ENCODE measurements around the gene MTFR1L. TPM values are rescaled to one million over a fixed set of nuclear protein-coding genes. Genes with fewer than 3 reads are reported as not detected.

MTFR1L gene
- total RNA-seq, 1 donor from 2014 or later, result 46.3 TPM

GRCh38 chr1:25816112-25816718, 3.5 kb upstream of the MTFR1L start:
- DNase-seq (ENCODE audit: low read depth), result no peak
- Histone ChIP-seq H3K36me3 (ENCODE audit: control insufficient read depth, insufficient read depth, low read length) (no peaks in the 10 kb centered on the region), H3K27me3 (ENCODE audit: control insufficient read depth, insufficient read depth, low read length) (no peaks in the 10 kb centered on the region), H3K4me3 (ENCODE audit: low read depth, low read length) (no peak overlapping the region)
- TF ChIP-seq CTCF (IDR thresholded peaks at IDR 0.05; ENCODE audit: insufficient read depth, low read length, poor library complexity, severe bottlenecking), result no peak

- Histone ChIP-seq H3K27me3 (ENCODE audit: control insufficient read depth, insufficient read depth, low read length) (no peaks in the 10 kb centered on the region), H3K36me3 (ENCODE audit: control insufficient read depth, insufficient read depth, low read length) (no peaks in the 10 kb centered on the region), H3K4me3 (ENCODE audit: low read depth, low read length) (no peak overlapping the region)
- DNase-seq (ENCODE audit: low read depth), result no peak
- peak; percentile 39 for TF ChIP-seq CTCF (IDR thresholded peaks at IDR 0.05; ENCODE audit: insufficient read depth, low read length, poor library complexity, severe bottlenecking)
Observed at GRCh38 chr1:25817840-25818501, 1.8 kb upstream of the MTFR1L start.

GRCh38 chr1:25818569-25818968, 1.2 kb upstream of the MTFR1L start:
- Histone ChIP-seq H3K27me3 (ENCODE audit: control insufficient read depth, insufficient read depth, low read length) (no peaks in the 10 kb centered on the region), H3K4me3 (ENCODE audit: low read depth, low read length) (no peak overlapping the region), H3K36me3 (ENCODE audit: control insufficient read depth, insufficient read depth, low read length) (no peaks in the 10 kb centered on the region)
- no peak for TF ChIP-seq CTCF (IDR thresholded peaks at IDR 0.05; ENCODE audit: insufficient read depth, low read length, poor library complexity, severe bottlenecking)
- DNase-seq (ENCODE audit: low read depth), result no peak

GRCh38 chr1:25820247-25821111, 725 bp downstream of the MTFR1L start:
- TF ChIP-seq CTCF (IDR thresholded peaks at IDR 0.05; ENCODE audit: insufficient read depth, low read length, poor library complexity, severe bottlenecking), result no peak
- peak overlapping the region; percentile 85 for H3K4me3 ChIP-seq (ENCODE audit: low read depth, low read length)
- no peak for DNase-seq (ENCODE audit: low read depth)
- H3K27me3 ChIP-seq (ENCODE audit: control insufficient read depth, insufficient read depth, low read length), result no peaks in the 10 kb centered on the region
- no peaks in the 10 kb centered on the region for H3K36me3 ChIP-seq (ENCODE audit: control insufficient read depth, insufficient read depth, low read length)

- Histone ChIP-seq H3K4me3 (ENCODE audit: low read depth, low read length) (peak overlapping the region; percentile 85), H3K27me3 (ENCODE audit: control insufficient read depth, insufficient read depth, low read length) (no peaks in the 10 kb centered on the region), H3K36me3 (ENCODE audit: control insufficient read depth, insufficient read depth, low read length) (no peaks in the 10 kb centered on the region)
- DNase-seq (ENCODE audit: low read depth), result no peak
- TF ChIP-seq CTCF (IDR thresholded peaks at IDR 0.05; ENCODE audit: insufficient read depth, low read length, poor library complexity, severe bottlenecking), result no peak
Observed at GRCh38 chr1:25821112-25821476, 1.3 kb downstream of the MTFR1L start.

Data from kidney epithelial cell (primary cell).